ENCODE data around the gene ALAS2.

DNA sequence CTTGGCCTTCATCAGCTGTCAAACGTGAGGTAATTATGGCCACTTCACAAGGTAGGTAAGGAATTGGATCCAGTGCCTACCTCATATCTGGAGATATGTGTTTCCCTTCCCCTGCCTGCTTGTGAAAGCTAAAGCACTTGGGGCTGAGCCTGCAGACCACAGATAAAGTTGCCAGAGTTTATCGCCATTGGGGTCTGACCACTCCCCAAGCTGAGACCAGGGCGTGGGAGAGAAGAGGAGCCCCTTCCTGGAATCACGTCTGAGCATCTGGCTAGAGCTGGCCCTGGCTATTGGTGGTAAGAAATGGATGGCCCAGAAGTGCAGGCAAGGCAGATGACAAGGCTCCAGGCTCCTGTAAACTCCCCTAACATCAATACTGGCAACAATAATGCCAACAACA lies 2.7 kb downstream of the ALAS2 start:
- TF ChIP-seq, protein P1, sequence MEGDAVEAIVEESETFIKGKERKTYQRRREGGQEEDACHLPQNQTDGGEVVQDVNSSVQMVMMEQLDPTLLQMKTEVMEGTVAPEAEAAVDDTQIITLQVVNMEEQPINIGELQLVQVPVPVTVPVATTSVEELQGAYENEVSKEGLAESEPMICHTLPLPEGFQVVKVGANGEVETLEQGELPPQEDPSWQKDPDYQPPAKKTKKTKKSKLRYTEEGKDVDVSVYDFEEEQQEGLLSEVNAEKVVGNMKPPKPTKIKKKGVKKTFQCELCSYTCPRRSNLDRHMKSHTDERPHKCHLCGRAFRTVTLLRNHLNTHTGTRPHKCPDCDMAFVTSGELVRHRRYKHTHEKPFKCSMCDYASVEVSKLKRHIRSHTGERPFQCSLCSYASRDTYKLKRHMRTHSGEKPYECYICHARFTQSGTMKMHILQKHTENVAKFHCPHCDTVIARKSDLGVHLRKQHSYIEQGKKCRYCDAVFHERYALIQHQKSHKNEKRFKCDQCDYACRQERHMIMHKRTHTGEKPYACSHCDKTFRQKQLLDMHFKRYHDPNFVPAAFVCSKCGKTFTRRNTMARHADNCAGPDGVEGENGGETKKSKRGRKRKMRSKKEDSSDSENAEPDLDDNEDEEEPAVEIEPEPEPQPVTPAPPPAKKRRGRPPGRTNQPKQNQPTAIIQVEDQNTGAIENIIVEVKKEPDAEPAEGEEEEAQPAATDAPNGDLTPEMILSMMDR (conservative IDR thresholded peaks at IDR 0.05 in 1 of 2, IDR thresholded peaks at IDR 0.05 in 1 of 2; ENCODE audit: extremely low read depth in 1 of 2, insufficient read depth in 1 of 2, low read depth in 1 of 2, low read length in 2 of 2) = no peak
- TF ChIP-seq EZH2 (IDR thresholded peaks at IDR 0.05; ENCODE audit: borderline replicate concordance, low read length) = no peak
